LNCaP clone FGC (cell line): Measurements from ENCODE around the gene RIMS1.
A peak's percentile ranks its signal among the peaks of the same experiment; 100 is the strongest.

Experiments
- DNase-seq: peaks from one replicate; pipeline ENCODE4 v3.0.0-alpha.2; 2011; ENCODE audit warnings: low read depth
- H3K4me3 ChIP-seq: 2 replicates; pipeline ENCODE4 v1.5.1; 2011; ENCODE audit warnings: mild to moderate bottlenecking, low read depth, low read length, control low read depth
- TF ChIP-seq, protein P1 (sequence below): IDR thresholded peaks from 2 replicates; pipeline ENCODE4 v1.5.1; 2012; ENCODE audit warnings: mild to moderate bottlenecking; ENCODE audit not compliant: control insufficient read depth, insufficient read depth; ENCODE audit errors: extremely low read depth

Gene RIMS1

DNA sequence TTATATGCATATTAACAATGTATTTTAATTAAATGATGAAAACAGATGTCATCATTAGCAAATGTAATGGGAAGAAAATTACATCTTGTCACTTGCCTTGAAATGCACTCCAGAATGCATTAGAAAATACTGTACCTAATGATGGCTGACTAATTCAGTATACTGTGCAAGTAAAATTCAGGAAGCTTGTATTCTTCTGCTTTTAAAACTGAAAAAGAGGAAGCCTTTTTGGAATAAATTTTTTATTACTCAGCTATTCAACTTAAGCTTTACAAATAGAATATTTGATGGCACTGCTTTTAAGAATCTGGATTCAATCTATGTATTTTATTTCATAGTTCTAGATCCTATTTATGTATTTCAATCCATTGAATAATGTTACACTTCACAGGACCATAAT lies 195.5 kb downstream of the RIMS1 start:
- TF ChIP-seq, protein P1, sequence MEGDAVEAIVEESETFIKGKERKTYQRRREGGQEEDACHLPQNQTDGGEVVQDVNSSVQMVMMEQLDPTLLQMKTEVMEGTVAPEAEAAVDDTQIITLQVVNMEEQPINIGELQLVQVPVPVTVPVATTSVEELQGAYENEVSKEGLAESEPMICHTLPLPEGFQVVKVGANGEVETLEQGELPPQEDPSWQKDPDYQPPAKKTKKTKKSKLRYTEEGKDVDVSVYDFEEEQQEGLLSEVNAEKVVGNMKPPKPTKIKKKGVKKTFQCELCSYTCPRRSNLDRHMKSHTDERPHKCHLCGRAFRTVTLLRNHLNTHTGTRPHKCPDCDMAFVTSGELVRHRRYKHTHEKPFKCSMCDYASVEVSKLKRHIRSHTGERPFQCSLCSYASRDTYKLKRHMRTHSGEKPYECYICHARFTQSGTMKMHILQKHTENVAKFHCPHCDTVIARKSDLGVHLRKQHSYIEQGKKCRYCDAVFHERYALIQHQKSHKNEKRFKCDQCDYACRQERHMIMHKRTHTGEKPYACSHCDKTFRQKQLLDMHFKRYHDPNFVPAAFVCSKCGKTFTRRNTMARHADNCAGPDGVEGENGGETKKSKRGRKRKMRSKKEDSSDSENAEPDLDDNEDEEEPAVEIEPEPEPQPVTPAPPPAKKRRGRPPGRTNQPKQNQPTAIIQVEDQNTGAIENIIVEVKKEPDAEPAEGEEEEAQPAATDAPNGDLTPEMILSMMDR, result no peak
- H3K4me3 ChIP-seq, result no peak overlapping the region
- no peak for DNase-seq

DNA sequence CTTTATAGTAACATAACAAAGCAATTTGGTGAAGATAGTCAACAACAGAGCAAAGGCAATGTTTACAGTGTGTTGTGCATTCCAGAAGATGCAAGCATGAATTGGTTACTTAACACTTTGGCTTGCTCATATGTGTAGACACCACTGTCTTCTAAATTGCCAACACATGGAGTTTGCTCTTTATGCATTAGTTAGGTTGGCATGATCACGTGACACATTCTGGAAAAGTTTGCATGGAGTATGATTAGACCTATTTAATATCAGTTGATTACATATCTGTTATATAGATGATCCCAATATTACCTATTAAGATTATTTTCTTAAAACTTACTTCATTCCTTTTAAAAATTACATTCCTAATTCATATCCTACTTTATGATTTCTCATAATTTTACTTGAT lies 197.6 kb downstream of the RIMS1 start:
- TF ChIP-seq, protein P1, result no peak
- DNase-seq, result no peak
- H3K4me3 ChIP-seq, result no peak overlapping the region

DNA sequence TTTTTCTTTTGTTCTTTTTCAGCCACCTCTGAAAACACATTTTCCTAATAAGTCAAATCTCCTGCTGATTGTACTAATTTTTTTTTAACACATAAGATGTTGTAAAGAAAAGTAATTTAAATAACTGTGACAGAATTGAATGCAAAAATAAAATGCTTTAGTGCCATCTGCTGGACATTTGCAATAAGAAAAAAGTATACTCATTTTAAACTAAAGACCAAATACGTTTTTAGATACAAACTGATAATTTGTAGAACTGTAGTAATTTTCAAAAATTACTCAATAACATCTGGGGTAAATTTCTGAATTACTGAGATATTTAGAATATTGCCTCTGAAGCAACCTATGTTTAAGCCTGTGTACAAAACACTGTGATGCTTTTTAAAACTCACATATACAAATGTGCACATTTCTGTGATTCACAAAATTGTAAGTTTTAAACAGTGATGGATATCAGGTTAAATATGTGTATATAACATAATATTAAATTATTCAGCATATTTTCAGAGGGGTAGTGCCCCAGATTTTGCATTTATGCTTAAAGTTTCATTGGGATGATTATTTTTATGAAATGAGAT lies 198.7 kb downstream of the RIMS1 start:
- no peak for DNase-seq
- TF ChIP-seq, protein P1, result peak; percentile 29; the same call in 1 of the 2 replicates
- no peak overlapping the region for H3K4me3 ChIP-seq

DNA sequence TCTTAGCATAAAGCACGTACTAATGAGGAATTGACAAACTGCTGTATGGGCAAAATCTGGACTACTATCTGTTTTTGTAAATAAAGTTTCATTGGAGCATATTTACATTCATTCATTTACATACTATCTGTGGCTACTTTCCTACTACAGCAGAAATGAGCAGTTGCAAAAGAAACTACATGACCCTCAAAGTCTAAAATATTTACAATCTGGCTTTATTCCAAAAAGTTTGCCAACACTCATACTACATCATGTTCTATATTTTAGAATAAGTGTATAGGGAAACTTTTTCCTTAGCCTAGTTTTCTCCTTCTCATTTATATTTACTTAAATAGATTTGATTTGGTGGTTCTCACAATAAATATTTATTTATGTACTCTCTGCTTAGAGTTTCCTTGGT lies 208.2 kb downstream of the RIMS1 start:
- no peak for DNase-seq
- H3K4me3 ChIP-seq, result no peak overlapping the region
- TF ChIP-seq, protein P1, result no peak

DNA sequence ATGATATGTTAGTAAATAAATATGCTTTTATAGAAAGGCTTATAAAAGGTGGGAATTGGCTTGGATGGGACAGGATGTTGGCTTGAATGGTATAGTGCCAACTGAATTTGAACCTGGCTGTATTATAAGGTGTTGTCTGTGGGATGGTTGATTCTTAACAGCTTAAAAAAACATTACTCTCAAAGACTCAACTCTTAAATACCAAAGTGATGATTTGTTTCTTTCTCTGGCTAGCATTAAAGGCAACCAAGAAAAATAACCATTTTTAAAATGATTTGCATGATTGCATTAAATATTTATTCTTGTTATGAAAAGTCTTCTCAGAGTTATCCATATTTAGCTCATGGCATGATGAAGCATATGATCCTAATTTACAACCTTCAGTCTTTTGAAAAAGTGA lies 216.2 kb downstream of the RIMS1 start:
- peak; percentile 49 for DNase-seq
- H3K4me3 ChIP-seq, result no peak overlapping the region
- TF ChIP-seq, protein P1, result no peak

DNA sequence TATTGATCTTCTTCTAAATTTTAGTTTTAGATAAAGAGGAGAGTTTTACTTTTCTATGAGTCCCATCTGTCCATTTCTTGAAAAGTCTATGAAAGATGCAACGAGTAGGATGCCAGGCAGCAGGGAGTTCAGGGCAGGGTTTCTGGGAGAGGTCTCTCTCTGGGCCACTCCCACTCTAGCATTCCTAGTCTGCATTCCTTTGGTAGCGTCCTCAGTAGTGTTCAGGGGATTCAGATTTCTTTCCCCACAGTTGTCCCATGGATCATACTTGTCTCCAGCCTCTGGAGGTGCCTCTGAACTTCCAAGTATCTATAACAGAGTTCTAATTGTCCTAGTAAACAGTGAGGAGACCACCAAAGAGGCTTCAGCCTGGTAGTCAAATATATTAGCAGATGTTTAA lies 225.3 kb downstream of the RIMS1 start:
- DNase-seq, result no peak
- H3K4me3 ChIP-seq, result no peak overlapping the region
- TF ChIP-seq, protein P1, result no peak

DNA sequence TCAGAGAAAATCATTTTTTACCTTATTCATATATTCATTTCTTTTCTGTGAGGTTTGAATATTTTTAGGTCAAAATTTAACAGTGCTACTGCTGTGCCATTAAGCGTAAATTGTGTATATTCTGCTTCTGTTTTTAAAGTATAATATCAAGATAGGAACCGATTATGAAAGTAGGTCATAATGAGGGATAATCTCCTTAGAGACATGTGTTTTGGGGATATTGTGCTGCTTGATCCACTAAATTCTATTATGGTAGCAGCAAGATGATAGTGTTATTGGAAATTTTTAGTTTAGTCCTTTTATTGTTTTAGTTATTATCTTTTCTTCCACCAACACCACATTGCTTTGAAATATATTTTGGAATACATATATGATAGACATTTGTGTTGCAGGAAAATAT lies 244.0 kb downstream of the RIMS1 start:
- no peak overlapping the region for H3K4me3 ChIP-seq
- TF ChIP-seq, protein P1, result no peak
- DNase-seq, result no peak
